SKM-1 (cell line): ENCODE measurements around the gene ZXDB.
"Not testable (repeated sequence)": the region's sequence is repeated elsewhere in the genome, so short reads cannot be mapped to it uniquely, and the experiment has no call there.

Experiments used
- DNase-seq: peaks from one replicate; lab custom pipeline; 2025; ENCODE audit not compliant: unreplicated experiment; lab: John Stamatoyannopoulos, UW

Gene ZXDB

DNA sequence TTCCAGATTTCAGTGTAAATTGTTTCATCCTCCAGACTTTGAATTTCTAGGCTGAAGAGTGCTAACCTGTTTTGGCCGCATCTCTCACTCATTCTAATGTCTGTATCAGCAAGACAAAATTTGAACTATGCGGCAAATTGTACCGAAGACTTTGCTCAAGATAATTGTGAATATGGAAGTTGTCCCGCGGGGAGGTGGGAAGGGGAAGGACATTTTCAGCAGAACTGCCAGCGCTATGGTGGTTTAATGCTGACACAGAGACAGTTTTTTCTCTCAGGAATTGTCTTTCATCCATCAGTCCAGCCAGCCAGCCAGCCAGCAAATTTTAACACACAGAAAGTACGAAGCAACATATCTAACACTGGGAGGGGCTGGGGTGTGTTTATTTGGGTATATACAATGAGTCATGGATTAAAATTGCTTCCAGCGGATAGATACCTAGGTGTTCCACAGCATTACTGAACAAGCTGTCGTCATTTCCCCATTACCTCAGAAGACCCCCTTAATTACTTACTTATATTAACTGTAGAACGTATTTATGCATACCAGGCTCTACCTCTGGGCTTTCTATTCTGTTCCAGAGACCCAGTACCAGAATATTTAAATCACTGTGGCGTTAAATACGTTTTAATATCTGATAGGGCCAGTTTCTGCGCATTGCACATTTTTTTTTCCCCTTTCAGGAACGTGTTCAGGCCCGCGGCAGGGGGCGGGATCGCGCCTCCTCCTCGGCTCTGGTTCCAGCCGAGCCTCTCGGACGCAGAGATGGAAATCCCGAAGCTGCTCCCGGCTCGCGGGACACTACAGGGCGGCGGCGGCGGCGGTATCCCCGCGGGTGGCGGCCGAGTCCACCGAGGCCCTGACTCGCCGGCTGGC is at the start of gene ZXDB:
TSS of gene ZXDB (plus strand) at position 728 of the 876 bp plus-strand sequence. CDS start at position 766, 38 bp downstream.
- DNase-seq = not testable (repeated sequence)

GRCh38 chrX:57565198-57565597 is 26.6 kb upstream of the ZXDB start:
- DNase-seq = no peak

DNA sequence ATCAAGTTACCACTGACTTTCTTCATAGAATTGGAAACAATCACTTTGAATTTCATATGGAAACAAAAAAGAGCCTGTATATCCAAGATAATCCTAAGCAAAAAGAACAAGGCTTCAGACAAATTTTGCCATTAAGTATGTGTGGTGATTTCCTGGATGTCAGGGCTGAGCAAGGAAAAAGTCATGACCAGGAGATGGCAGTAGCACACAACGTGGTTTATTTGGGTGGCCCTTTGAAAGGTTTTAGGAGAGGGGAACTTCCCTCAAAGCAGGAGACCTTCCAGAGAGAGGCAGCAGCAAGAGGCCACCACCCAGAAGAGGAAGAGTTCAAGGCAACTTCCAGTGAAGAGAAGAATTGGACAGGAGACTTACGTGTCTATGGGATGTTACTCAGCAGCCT is 18.1 kb upstream of the ZXDB start:
- DNase-seq = peak; percentile 6

DNA sequence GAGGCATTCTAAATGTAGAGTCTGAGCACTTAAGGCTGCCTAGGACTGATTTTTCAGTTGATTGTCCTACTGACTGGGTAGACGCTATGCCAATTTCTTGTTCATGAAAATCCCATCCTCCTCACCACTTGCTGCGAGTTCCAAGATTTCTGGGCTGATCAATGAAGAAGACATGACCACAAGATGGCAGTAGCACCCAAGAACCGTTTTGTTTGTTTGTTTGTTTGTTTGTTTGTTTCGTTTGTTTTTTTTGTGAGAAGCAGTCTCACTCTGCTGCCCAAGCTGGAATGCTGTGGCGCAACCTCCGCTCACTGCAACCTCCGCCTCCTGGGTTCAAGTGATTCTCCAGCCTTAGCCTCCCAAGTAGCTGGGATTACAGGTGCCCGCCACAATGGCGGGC is 8.9 kb upstream of the ZXDB start:
- DNase-seq = not testable (repeated sequence)

GRCh38 chrX:57583477-57583876 is 8.3 kb upstream of the ZXDB start:
- DNase-seq = no peak

- DNase-seq = no peak
Observed at GRCh38 chrX:57586360-57586759, 5.5 kb upstream of the ZXDB start.

- no peak for DNase-seq
Observed at GRCh38 chrX:57587062-57587461, 4.7 kb upstream of the ZXDB start.

DNA sequence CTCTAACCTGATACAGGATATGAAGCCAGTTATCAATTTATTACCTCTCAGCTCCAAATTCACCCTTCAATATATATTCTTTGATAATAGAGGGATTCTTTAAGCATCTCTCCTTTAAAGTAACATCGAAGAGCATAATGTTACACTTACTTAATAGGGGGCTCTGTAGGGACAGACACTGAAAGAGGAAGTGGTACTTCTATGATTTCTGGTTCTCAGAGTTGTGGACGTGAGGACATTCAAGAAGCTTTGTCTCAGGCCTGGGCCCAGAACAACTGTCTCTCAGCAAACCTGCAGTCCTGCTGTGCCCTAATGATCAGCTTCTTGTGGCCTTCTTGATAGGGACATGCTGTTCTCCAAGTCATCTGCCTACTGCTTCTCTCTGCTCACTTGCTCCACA is 4.2 kb upstream of the ZXDB start:
- no peak for DNase-seq

DNA sequence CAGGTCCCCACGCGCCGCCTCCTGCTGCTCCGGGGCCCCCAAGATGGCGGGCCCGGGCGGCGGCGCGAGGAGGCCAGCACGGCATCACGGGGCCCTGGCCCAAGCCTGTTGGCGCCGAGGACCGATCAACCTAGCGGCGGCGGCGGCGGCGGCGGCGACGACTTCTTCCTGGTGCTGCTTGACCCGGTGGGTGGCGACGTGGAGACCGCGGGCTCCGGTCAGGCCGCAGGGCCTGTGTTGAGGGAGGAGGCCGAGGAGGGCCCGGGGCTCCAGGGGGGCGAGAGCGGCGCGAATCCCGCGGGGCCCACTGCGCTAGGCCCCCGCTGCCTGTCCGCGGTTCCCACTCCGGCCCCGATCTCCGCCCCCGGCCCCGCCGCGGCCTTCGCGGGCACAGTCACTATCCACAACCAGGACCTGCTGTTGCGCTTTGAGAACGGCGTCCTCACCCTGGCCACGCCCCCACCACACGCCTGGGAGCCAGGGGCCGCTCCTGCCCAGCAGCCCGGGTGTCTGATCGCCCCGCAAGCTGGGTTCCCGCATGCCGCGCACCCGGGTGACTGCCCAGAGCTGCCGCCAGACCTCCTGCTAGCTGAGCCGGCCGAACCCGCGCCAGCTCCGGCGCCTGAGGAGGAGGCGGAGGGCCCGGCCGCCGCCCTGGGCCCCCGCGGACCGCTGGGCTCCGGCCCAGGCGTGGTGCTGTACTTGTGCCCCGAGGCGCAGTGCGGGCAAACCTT is 516 bp downstream of the ZXDB start:
- DNase-seq = not testable (repeated sequence)

DNA sequence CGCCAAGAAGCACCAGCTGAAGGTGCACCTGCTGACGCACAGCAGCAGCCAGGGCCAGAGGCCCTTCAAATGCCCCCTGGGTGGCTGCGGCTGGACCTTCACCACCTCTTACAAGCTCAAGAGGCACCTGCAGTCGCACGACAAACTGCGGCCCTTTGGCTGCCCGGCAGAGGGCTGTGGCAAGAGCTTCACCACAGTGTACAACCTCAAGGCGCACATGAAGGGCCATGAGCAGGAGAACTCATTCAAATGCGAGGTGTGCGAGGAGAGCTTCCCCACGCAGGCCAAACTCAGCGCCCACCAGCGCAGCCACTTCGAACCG is 1.0 kb downstream of the ZXDB start:
- DNase-seq = not testable (repeated sequence)

GRCh38 chrX:57595381-57595811 is 3.6 kb downstream of the ZXDB start:
- no peak for DNase-seq

- DNase-seq = no peak
Observed at GRCh38 chrX:57596109-57596508, 4.3 kb downstream of the ZXDB start.

DNA sequence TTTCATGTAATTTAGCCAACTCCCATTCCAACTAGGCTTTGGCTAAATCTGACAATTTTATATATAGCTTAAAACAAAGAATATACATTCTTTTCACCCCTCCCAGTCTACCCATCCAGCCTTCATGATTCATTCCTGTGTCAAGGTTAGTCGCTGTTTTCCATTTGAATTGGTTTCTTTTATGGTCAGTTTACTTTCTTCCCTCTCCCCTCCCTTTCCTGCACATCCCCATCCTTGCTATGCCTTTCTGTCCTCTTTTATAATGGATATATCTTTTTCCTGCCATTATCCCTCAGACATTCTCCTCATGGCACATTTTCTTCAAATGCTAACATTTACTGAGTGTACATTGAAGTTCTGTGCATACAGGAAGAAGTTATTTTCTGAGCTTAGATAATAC is 4.7 kb downstream of the ZXDB start:
- no peak for DNase-seq

GRCh38 chrX:57607295-57608187 is 15.7 kb downstream of the ZXDB start:
- DNase-seq = no peak

DNA sequence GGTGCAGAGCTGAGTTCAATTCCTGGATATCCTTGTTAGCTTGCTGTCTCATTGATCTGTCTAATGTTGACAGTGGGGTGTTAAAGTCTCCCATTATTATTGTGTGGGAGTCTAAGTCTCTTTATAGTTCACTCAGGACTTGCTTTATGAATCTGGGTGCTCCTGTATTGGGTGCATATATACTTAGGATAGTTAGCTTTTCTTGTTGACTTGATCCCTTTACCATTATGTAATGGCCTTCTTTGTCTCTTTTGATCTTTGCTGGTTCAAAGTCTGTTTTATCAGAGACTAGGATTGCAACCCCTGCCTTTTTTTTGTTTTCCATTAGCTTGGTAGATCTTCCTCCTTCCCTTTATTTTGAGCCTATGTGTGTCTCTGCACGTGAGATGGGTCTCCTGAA is 21.5 kb downstream of the ZXDB start:
- DNase-seq = not testable (repeated sequence)

DNA sequence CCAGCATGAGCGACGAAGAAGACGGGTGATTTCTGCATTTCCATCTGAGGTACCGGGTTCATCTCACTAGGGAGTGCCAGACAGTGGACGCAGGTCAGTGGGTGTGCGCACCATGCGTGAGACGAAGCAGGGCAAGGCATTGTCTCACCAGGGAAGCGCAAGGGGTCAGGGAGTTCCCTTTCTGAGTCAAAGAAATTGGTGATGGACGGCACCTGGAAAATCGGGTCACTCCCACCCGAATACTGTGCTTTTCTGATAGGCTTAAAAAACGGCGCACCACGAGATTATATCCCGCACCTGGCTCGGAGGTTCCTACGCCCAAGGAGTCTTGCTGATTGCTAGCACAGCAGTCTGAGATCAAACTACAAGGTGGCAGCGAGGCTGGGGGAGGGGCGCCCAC is 37.6 kb downstream of the ZXDB start:
- DNase-seq = not testable (repeated sequence)

GRCh38 chrX:57640674-57641016 is 48.8 kb downstream of the ZXDB start:
- no peak for DNase-seq

- no peak for DNase-seq
Observed at GRCh38 chrX:57641338-57641737, 49.5 kb downstream of the ZXDB start.

- no peak for DNase-seq
Observed at GRCh38 chrX:57643698-57644097, 51.9 kb downstream of the ZXDB start.

DNA sequence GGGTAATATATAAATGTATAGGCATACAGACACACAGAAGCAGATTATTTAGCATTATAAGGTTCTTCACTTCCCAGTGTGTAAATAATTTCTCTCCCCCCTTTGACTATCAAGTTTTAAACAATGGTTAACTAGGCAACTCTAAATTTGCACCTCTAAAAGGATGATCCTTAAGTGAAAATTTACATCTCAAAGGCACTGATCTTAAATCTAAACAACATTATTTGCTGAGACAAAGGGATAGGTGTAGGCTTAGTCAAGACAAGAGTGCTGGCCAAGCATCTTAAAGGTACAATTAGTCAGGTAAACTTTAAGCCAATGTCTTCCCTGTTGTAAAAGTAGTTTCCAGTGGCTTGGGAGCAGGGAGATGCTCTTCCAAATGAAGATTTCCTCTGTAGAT is 55.2 kb downstream of the ZXDB start:
- DNase-seq = no peak
